GM21619 (cell line): ENCODE results near the gene LILRA6.
"Not testable (repeated sequence)": the region's sequence is repeated elsewhere in the genome, so short reads cannot be mapped to it uniquely, and the experiment has no call there.

Experiments used
- ATAC-seq: cut with Tn5 transposase; IDR thresholded peaks from one replicate; pipeline ENCODE4 v1.9.1; 2021; ENCODE audit not compliant: unreplicated experiment

LILRA6 gene

GRCh38 chr19:54266133-54266532 lies 23.5 kb upstream of the LILRA6 start:
- no peak for ATAC-seq

- ATAC-seq = no peak
Observed at GRCh38 chr19:54262470-54262869, 19.9 kb upstream of the LILRA6 start.

- ATAC-seq = no peak
Observed at GRCh38 chr19:54262066-54262465, 19.5 kb upstream of the LILRA6 start.

- ATAC-seq = no peak
Observed at GRCh38 chr19:54257116-54257480, 14.5 kb upstream of the LILRA6 start, which contains the start of gene LILRB5. LILRB5 (minus strand) TSS chr19:54257273; CDS start chr19:54257193, 80 bp downstream.

GRCh38 chr19:54256250-54257115 lies 13.9 kb upstream of the LILRA6 start:
- ATAC-seq = no peak

- ATAC-seq = no peak
Observed at GRCh38 chr19:54255105-54255775, 12.7 kb upstream of the LILRA6 start.

- no peak for ATAC-seq
Observed at GRCh38 chr19:54254195-54254906, 11.8 kb upstream of the LILRA6 start.

GRCh38 chr19:54253331-54254194 lies 11.0 kb upstream of the LILRA6 start:
- ATAC-seq = no peak

- no peak for ATAC-seq
Observed at GRCh38 chr19:54252845-54253244, 10.3 kb upstream of the LILRA6 start.

GRCh38 chr19:54252243-54252642 lies 9.7 kb upstream of the LILRA6 start:
- no peak for ATAC-seq

- ATAC-seq = no peak
Observed at GRCh38 chr19:54248016-54248601, 5.5 kb upstream of the LILRA6 start.

- no peak for ATAC-seq
Observed at GRCh38 chr19:54247106-54247930, 4.7 kb upstream of the LILRA6 start.

- no peak for ATAC-seq
Observed at GRCh38 chr19:54245936-54246335, 3.3 kb upstream of the LILRA6 start.

GRCh38 chr19:54243809-54244208 lies 1.2 kb upstream of the LILRA6 start:
- not testable (repeated sequence) for ATAC-seq

- ATAC-seq = not testable (repeated sequence)
Observed at GRCh38 chr19:54242234-54242633, 356 bp downstream of the LILRA6 start.

- not testable (repeated sequence) for ATAC-seq
Observed at GRCh38 chr19:54240372-54241336, 1.9 kb downstream of the LILRA6 start.

- not testable (repeated sequence) for ATAC-seq
Observed at GRCh38 chr19:54239491-54240371, 2.9 kb downstream of the LILRA6 start.
